ENCODE results near the gene NME1.

- no peak for TF ChIP-seq CTCF (conservative IDR thresholded peaks at IDR 0.05; ENCODE audit: low read depth, low read length)
- TF ChIP-seq EZH2 (IDR thresholded peaks at IDR 0.05; ENCODE audit: low read length, unreplicated experiment), result no peak
- no peak for TF ChIP-seq EZH2phosphoT487 (IDR thresholded peaks at IDR 0.05; ENCODE audit: borderline replicate concordance, low read length)
Measured at GRCh38 chr17:51169340-51169739, 16.0 kb downstream of the NME1 start.
